Breast epithelium (tissue), 3 donors: ENCODE data around the gene AFG1L.

Experiments
- CTCF ChIP-seq, 3 donors: fragments of 450-650 bp; IDR thresholded peaks; one replicate each; pipeline ENCODE4 v1.5.1; 2016 to 2017; ENCODE audit warnings: antibody characterized with exemption in 3 of 3, mild to moderate bottlenecking in 3 of 3, moderate library complexity in 3 of 3
- POLR2A ChIP-seq: fragments of 450-650 bp; IDR thresholded peaks from one replicate; pipeline ENCODE4 v1.6.1; 2016; ENCODE audit warnings: antibody characterized with exemption, mild to moderate bottlenecking, moderate library complexity
- POLR2AphosphoS5 ChIP-seq, 3 donors: sonication (generic); formaldehyde crosslinking; IDR thresholded peaks; one replicate each; pipeline ENCODE4 v1.6.1; 2017; ENCODE audit warnings: antibody characterized with exemption in 3 of 3

DNA sequence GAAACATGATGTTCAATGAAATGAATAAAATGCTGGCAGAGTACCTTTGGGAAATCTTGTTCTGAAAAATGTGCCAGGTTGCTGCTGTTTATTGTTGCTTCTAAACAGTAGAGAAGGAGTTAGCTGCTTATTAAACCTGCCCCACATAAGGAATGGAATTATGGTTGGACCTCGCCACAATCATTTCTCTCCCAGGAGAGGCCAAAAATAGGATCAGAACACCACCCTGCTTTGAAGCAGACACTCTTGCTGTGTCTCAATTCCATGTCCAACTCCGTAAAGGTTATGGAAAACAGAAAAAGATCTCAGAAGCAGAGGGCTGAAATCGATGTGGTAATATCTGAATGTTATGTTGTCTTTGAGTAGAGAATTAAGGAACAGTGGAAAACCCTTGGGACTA, 27.9 kb downstream of the AFG1L start:
- TF ChIP-seq POLR2A, result no peak
- TF ChIP-seq CTCF (IDR thresholded peaks at IDR 0.05), result no peak
- no peak for TF ChIP-seq POLR2AphosphoS5 (IDR thresholded peaks at IDR 0.05)
